ENCODE results near the gene NOX3. TPM values are rescaled to one million over a fixed set of nuclear protein-coding genes. Genes with fewer than 3 reads are reported as not detected.

NOX3 gene
- total RNA-seq, 1 experiment from 2014 or later, result not detected

DNA sequence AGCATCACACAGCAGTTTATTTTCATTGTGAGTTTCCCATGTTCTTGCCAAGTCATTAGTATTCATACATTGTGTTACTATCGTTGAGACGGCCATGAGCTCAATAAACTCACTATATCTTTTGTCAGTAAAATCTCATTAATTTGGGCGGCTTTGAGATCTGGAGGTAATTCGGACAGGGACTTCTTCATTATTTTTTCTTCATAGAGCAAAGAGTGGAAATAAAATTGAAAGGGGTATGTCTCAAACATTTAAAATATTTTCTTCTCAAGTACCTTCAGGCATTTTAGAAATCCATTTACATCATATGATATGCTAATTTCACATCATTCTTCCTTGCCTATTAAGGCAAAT lies 14.6 kb downstream of the NOX3 start:
- Mint-ChIP-seq H3K4me1 (peaks cover 0 to 2% of the 10 kb centered on the region in 2 experiments; a peak in 1 of 4 replicates), H3K27me3 (ENCODE audit: low read depth) (no peaks in the 10 kb centered on the region), H3K27ac (no peak overlapping the region), H3K4me3 (no peak overlapping the region), H3K9me3 (no peaks in the 10 kb centered on the region), H3K36me3 (ENCODE audit: insufficient read depth in 1 of 3, low read depth in 3 of 3) (no peaks in the 10 kb centered on the region)
- no CpG with 5 or more reads among the region's 4 CpGs for WGBS (ENCODE audit: extremely low coverage, insufficient read length, low lambda C conversion rate)
- no peak overlapping the region for H3K27ac ChIP-seq (ENCODE audit: insufficient read length, low read depth, low read length)
- H3K79me1 ChIP-seq (ENCODE audit: insufficient read depth, low read depth, low read length, poor library complexity, severe bottlenecking), result no peaks in the 10 kb centered on the region
- no peak overlapping the region for H3K4me2 ChIP-seq (ENCODE audit: insufficient read depth, insufficient read length, low read length)
- H4K91ac ChIP-seq (ENCODE audit: insufficient read length, low read depth, low read length), result no peak overlapping the region
- H2BK120ac ChIP-seq (ENCODE audit: low read depth, low read length, poor library complexity, severe bottlenecking), result no peak overlapping the region
- H3K14ac ChIP-seq (ENCODE audit: insufficient read depth, low read length), result no peak overlapping the region
- no peaks in the 10 kb centered on the region for H3K4me1 ChIP-seq (ENCODE audit: insufficient read depth, low read length)
- no peak overlapping the region for H2BK15ac ChIP-seq (ENCODE audit: low read depth, low read length)
- no peak for DNase-seq
- no peaks in the 10 kb centered on the region for H3K23me2 ChIP-seq (ENCODE audit: insufficient read length, low read depth, low read length, poor library complexity, severe bottlenecking)
- H2BK12ac ChIP-seq (ENCODE audit: insufficient read length, low read depth, low read length), result no peak overlapping the region
- H2AFZ ChIP-seq (ENCODE audit: low read length), result no peak overlapping the region
- no peaks in the 10 kb centered on the region for H3K79me2 ChIP-seq (ENCODE audit: insufficient read depth, low read length)
- H2BK20ac ChIP-seq (ENCODE audit: low read depth, low read length, poor library complexity, severe bottlenecking), result no peak overlapping the region
- no peak overlapping the region for H4K8ac ChIP-seq (replicated peaks; ENCODE audit: insufficient read length, low read depth, low read length)
- H3K9ac ChIP-seq (ENCODE audit: extremely low read depth, insufficient read length, low read length), result no peak overlapping the region
- no peaks in the 10 kb centered on the region for H3K9me3 ChIP-seq (ENCODE audit: control insufficient read depth, low read depth, low read length)
- H2AK5ac ChIP-seq (ENCODE audit: insufficient read length, low read length), result no peak overlapping the region
- no peak overlapping the region for H3T11ph ChIP-seq (ENCODE audit: low read length)
- TF ChIP-seq, protein P1, sequence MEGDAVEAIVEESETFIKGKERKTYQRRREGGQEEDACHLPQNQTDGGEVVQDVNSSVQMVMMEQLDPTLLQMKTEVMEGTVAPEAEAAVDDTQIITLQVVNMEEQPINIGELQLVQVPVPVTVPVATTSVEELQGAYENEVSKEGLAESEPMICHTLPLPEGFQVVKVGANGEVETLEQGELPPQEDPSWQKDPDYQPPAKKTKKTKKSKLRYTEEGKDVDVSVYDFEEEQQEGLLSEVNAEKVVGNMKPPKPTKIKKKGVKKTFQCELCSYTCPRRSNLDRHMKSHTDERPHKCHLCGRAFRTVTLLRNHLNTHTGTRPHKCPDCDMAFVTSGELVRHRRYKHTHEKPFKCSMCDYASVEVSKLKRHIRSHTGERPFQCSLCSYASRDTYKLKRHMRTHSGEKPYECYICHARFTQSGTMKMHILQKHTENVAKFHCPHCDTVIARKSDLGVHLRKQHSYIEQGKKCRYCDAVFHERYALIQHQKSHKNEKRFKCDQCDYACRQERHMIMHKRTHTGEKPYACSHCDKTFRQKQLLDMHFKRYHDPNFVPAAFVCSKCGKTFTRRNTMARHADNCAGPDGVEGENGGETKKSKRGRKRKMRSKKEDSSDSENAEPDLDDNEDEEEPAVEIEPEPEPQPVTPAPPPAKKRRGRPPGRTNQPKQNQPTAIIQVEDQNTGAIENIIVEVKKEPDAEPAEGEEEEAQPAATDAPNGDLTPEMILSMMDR (conservative IDR thresholded peaks at IDR 0.05), result no peak
- no peaks in the 10 kb centered on the region for H4K20me1 ChIP-seq (ENCODE audit: control insufficient read depth, insufficient read depth, insufficient read length)
- H4K5ac ChIP-seq (ENCODE audit: insufficient read length, low read depth, low read length), result no peak overlapping the region
- H3K23ac ChIP-seq (ENCODE audit: insufficient read length, low read depth, low read length), result no peak overlapping the region
- H3K18ac ChIP-seq (ENCODE audit: insufficient read length, low read depth, low read length), result no peak overlapping the region
- no peaks in the 10 kb centered on the region for H3K27me3 ChIP-seq (ENCODE audit: insufficient read depth, low read length)
- no peak overlapping the region for H3K56ac ChIP-seq (ENCODE audit: insufficient read length, low read depth, low read length)
- no peak overlapping the region for H2BK5ac ChIP-seq (ENCODE audit: insufficient read length, low read length)
- H3K4ac ChIP-seq (ENCODE audit: low read depth, low read length), result no peak overlapping the region
